K562 (cell line): Measurements from ENCODE around the gene ALDH18A1.

Source experiments
- EZH2 ChIP-seq: IDR thresholded peaks from 2 replicates; pipeline ENCODE4 v1.6.1; 2012; ENCODE audit warnings: low read depth, mild to moderate bottlenecking, inconsistent platforms, low read length, borderline replicate concordance
- FOS ChIP-seq: IDR thresholded peaks from 3 replicates; pipeline ENCODE4 v1.6.1; 2011; ENCODE audit not compliant: insufficient read length; ENCODE audit errors: extremely low read depth
- MAFF ChIP-seq: IDR thresholded peaks from 2 replicates; pipeline ENCODE4 v1.6.1; 2012; ENCODE audit warnings: low read length, improper control_type of control experiment
- MAFK ChIP-seq: IDR thresholded peaks from 2 replicates; pipeline ENCODE4 v1.6.1; 2011; ENCODE audit warnings: low read length, improper control_type of control experiment
- PHF20 ChIP-seq: fragments of 450-650 bp; IDR thresholded peaks from 2 replicates; pipeline ENCODE4 v1.6.1; 2018; ENCODE audit not compliant: partially characterized antibody
- TAF1 ChIP-seq: IDR thresholded peaks from 2 replicates; pipeline ENCODE4 v1.6.1; 2011; ENCODE audit warnings: mild to moderate bottlenecking, low read length, moderate library complexity; ENCODE audit not compliant: insufficient read depth, control insufficient read depth, severe bottlenecking; ENCODE audit errors: extremely low read depth
- U2AF1 ChIP-seq: fragments of 200-400 bp; formaldehyde crosslinking; optimal IDR thresholded peaks from 2 replicates; pipeline ENCODE3; 2017; ENCODE audit warnings: mild to moderate bottlenecking, low read depth, low read length, moderate library complexity
- ZNF668 ChIP-seq: fragments of 250-450 bp; sonication (Bioruptor Pico); IDR thresholded peaks from 2 replicates; pipeline ENCODE4 v1.8.0; 2022; ENCODE audit warnings: mild to moderate bottlenecking, inconsistent platforms
- TF ChIP-seq, protein P1 (sequence below): sonication (generic); formaldehyde crosslinking; IDR thresholded peaks from 2 replicates; pipeline ENCODE4 v1.8.0; 2022; ENCODE audit warnings: mild to moderate bottlenecking, missing genetic modification reagents

DNA sequence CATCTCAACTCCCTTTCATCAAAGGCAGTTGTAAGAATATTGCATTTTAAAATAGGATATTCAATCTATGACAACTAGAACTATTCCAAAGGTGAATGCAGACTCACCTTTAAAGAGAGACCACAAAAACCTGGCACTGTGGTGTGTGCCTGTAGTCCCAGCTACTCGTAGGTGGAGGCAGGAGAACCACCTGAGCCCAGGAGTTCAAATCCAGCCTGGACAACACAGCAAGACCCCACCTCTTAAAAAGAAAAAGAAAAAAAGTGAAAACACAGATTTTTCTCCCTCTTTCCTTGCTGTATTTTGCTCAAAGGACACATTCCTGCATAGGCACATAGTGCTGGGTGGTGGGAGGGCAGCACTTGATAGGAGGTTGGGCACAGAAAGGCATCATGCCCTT is 739 bp upstream of the ALDH18A1 start:
- TF ChIP-seq TAF1 (no peak), EZH2 (no peak), U2AF1 (no peak), ZNF668 (CRISPR knock-in tag) (no peak), MAFK (no peak), FOS (no peak), PHF20 (no peak), MAFF (no peak)
- TF ChIP-seq, protein P1, sequence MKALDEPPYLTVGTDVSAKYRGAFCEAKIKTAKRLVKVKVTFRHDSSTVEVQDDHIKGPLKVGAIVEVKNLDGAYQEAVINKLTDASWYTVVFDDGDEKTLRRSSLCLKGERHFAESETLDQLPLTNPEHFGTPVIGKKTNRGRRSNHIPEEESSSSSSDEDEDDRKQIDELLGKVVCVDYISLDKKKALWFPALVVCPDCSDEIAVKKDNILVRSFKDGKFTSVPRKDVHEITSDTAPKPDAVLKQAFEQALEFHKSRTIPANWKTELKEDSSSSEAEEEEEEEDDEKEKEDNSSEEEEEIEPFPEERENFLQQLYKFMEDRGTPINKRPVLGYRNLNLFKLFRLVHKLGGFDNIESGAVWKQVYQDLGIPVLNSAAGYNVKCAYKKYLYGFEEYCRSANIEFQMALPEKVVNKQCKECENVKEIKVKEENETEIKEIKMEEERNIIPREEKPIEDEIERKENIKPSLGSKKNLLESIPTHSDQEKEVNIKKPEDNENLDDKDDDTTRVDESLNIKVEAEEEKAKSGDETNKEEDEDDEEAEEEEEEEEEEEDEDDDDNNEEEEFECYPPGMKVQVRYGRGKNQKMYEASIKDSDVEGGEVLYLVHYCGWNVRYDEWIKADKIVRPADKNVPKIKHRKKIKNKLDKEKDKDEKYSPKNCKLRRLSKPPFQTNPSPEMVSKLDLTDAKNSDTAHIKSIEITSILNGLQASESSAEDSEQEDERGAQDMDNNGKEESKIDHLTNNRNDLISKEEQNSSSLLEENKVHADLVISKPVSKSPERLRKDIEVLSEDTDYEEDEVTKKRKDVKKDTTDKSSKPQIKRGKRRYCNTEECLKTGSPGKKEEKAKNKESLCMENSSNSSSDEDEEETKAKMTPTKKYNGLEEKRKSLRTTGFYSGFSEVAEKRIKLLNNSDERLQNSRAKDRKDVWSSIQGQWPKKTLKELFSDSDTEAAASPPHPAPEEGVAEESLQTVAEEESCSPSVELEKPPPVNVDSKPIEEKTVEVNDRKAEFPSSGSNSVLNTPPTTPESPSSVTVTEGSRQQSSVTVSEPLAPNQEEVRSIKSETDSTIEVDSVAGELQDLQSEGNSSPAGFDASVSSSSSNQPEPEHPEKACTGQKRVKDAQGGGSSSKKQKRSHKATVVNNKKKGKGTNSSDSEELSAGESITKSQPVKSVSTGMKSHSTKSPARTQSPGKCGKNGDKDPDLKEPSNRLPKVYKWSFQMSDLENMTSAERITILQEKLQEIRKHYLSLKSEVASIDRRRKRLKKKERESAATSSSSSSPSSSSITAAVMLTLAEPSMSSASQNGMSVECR (CRISPR knock-in tag), result no peak
